ENCODE results near the gene DUSP22.
A peak's percentile ranks its signal among the peaks of the same experiment; 100 is the strongest.

Gene DUSP22

GRCh38 chr6:380234-381218 lies 88.2 kb downstream of the DUSP22 start:
- no peak for DNase-seq (ENCODE audit: low read depth in 2 of 2)

DNA sequence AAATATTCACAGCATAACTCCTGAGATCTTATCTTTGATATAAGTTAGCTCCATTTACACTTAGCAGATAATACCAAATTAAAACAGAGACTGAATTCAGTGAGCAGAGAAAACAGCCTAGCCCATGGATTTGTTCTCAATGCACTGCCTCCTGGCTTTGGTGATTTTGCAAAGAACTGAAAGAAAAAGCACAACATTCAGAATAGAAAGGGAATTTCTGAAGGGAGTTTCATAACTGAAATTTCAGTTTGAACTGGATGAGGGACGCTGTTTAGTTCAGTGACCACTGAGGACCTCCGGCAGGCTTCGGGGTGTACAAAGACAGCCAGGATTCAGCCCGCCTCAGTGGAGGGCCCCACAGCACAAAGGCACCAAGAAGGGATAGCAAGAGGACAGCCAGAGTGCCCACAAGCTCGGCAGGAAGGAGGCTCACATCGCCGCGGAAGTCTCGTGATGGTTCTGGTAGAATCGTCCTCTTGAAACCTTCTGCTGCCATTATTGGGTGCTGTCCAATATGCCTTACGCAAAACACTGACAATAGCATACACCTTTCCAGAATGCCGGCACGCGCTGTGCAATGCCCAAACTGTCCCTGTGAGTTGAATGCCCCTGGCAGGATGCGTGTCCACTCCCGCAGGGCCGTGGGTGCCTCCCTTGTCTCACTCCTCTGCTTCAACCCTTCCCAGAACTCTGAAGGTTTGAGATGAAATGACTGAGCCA lies 89.6 kb downstream of the DUSP22 start:
- no peak for DNase-seq (ENCODE audit: low read depth in 2 of 2)

DNA sequence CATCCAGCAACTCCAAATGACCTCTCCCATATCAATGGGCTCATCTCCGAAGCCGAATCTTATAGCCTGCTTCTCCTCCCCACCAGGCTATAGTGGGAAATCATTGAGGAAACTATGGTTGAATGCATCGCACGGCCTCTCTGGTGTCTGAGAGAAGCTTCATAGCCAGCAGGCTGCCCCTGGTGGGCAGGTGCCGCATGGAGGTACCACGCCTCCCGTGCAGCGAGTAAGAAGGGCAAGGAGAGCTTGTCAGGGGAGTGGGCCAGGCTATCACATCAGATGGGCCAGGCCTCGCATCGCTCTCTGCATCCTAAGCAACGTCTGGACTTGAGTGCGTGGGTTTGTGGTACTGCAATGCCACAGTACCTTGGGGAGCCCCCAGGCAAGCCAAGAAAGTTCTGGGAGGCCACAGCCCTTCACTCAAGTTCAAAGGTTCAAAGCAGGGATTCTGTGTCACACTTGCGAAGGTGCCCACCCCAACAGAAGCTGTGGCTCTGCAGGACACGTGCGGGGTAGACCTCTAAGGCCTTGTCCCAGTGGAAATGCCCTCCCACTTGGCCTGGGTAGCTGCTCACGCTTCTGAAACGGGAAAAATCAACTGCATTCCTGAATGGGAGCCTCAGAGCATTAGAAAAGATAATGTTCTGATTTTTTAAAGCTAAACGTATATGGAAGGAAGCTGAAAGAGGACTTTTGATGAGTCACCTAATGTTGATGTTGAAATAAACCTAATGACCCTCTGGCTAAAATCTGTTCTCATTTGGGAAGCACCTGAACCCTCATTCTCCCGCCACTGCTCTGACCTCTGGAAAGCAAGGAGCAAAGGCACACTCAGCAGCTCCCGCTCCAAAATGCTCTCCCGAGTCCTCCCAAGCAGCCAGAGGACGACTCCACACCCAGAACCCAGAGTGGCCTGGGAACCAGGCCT lies 90.9 kb downstream of the DUSP22 start:
- no peak for DNase-seq (ENCODE audit: low read depth in 2 of 2)

- no peak for DNase-seq (ENCODE audit: low read depth in 2 of 2)
Measured at GRCh38 chr6:383856-384255, 91.6 kb downstream of the DUSP22 start.

DNA sequence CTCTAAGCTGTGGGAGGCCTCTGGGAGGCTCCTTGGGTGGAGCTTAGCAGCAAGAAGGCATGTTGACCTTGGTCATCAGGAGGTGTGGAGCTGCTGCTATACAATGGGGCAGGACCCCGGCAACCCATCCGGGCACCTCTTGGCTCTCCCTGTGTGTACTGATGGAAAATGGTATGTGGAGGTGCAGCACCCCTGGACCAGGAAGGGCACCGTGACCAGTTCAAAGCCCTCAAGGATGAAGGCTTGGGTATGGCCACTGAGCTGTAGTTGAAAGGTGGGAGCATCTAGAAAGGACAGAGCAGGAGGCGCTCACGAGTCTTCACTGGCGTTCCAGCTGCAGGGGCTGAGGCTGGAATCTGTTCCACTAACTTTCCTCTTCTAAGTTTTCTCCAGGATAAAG lies 92.6 kb downstream of the DUSP22 start:
- DNase-seq (ENCODE audit: low read depth in 2 of 2), result no peak

DNA sequence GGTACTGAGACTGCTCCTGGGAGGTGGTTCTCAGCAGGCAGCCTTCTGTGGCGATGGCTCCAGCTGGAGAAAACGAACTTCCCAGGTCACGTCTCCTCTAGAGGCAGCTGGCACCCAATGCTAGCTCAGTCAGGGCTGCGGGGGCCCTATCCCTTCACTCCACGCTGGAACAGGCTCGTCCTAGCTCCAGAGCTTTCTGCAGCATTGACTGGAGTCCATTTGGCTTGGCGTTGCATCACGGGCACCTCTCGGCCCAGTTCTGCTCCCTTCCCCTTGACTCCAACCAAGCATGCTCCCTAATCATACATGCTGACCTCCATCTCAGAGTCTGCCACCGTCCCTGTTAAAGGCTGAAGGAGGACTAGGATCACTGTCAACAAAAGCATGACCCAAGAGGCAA lies 93.3 kb downstream of the DUSP22 start:
- DNase-seq (ENCODE audit: low read depth in 2 of 2), result no peak

- no peak for DNase-seq (ENCODE audit: low read depth in 2 of 2)
Measured at GRCh38 chr6:386688-387266, 94.5 kb downstream of the DUSP22 start.

DNA sequence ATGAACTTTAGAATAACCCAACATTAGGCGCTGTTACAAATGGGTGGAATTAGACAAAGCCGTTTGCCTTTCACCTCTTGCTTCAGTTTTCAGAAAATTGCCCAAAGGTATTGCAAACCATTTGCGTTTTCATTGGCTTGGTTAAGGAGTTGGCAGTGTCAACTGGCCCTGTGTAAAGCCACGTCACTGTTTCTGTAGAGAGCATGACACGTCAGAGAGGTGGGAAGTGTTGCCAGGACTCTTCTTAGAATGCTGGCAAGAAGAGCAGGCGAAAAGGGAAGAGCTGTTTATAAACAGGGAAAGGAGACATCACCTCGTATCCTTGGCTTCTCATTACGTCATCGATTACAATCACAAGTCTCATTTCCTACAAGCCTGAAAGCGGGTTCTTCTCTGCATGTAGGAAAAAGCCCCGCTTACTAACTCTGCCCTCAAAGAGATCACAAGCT lies 95.0 kb downstream of the DUSP22 start:
- no peak for DNase-seq (ENCODE audit: low read depth in 2 of 2)

DNA sequence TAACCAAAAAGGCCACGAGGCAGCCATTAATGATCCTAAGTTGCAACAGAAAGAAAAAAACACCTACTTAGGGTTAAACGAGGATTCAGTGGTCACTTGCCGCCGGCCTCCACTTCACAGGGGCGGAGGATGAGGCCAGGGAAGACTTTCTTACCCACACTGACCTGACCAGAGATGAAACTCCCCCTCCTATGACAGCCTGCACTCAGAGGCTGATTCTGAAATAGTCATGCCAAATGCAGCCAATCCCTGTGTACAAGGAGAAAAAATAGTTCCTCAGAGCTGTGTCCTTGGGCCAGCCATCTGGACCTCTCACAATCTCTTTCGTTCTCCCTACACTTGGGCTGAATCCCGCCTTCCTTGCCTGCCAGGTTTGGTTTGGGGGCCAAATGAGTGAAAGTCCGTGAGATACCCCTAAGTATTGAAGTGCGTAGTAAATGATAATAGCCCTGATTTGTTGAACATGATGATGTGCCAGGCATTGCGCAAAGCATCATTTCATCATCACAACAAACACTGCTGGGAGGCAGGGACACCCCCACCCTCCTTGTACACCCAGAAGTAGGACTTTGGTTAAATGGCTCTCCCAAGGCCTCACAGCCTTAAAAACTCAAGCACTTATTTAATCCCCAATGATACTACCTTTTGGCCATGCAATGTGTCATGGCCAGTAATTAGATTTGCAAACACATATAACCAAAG lies 96.1 kb downstream of the DUSP22 start:
- DNase-seq (ENCODE audit: low read depth in 2 of 2), result no peak

DNA sequence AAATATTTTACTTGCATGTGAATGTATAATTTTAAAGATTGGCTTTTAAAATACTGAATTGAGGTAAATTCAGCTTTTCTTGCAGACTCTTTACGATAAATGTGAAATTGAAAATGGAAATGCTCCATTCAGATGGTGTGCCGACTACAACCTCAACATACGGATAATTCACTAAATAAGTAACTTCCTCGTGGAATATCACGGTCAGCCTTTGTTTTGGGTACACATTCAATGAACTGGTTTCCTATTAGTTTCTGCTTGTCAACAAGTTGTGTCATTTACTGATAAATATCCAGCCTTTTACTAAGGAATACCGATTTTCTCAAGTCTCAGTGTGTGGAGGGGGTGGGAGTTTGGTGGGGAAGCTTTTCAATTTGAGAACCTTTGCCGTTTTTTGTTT lies 96.9 kb downstream of the DUSP22 start:
- no peak for DNase-seq (ENCODE audit: low read depth in 2 of 2)

DNA sequence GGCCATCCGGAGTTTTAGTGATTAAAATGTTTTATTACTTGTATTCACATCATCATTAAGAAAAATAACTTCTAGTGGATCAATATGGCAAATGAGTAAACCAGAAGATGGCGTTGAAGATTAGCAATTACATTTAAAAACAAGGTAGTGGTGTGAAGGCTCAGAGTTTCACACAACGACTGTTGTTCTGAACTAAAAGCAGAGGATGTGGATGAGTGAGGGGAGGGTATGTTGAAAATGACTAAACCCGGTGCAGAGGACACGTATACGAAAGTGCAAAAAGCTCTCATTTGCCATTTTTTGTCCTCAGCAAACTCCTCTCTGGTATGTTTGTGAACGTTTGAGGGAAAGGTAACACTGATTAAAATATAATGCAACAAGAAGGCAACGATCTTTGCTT lies 97.3 kb downstream of the DUSP22 start:
- DNase-seq (ENCODE audit: low read depth in 2 of 2), result no peak

DNA sequence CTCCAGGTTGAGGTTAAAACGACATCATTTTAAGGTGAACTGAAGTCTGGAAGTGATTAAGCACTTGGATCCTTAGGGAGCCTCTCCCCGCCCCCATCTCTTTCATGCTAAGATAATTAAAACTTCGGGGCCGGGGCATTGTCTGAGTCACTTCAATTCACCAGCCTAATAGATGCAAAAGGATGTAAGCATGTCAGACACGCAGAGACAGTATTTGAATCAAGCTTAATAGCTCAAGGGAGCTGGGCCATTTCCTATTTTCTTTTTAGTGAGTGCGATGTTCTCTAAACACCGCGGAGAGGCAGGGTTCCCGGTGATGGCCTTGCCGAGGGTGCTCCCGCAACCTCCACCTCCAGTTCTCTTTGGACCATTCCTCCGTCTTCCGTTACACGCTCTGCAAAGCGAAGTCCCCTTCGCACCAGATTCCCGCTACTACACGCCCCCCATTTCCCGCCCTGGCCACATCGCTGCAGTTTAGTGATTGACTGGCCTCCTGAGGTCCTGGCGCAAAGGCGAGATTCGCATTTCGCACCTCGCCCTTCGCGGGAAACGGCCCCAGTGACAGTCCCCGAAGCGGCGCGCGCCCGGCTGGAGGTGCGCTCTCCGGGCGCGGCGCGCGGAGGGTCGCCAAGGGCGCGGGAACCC lies 98.7 kb downstream of the DUSP22 start:
- DNase-seq (ENCODE audit: low read depth in 2 of 2), result peak in 1 of 2 donors; percentile 43

- peak; percentile 67 to 73 for DNase-seq (ENCODE audit: low read depth in 2 of 2)
Measured at GRCh38 chr6:391559-392440, 99.5 kb downstream of the DUSP22 start, which contains the start of gene IRF4. TSS of gene IRF4 (plus strand) at chr6:391752. CDS start at chr6:393153, 1,401 bp downstream.

DNA sequence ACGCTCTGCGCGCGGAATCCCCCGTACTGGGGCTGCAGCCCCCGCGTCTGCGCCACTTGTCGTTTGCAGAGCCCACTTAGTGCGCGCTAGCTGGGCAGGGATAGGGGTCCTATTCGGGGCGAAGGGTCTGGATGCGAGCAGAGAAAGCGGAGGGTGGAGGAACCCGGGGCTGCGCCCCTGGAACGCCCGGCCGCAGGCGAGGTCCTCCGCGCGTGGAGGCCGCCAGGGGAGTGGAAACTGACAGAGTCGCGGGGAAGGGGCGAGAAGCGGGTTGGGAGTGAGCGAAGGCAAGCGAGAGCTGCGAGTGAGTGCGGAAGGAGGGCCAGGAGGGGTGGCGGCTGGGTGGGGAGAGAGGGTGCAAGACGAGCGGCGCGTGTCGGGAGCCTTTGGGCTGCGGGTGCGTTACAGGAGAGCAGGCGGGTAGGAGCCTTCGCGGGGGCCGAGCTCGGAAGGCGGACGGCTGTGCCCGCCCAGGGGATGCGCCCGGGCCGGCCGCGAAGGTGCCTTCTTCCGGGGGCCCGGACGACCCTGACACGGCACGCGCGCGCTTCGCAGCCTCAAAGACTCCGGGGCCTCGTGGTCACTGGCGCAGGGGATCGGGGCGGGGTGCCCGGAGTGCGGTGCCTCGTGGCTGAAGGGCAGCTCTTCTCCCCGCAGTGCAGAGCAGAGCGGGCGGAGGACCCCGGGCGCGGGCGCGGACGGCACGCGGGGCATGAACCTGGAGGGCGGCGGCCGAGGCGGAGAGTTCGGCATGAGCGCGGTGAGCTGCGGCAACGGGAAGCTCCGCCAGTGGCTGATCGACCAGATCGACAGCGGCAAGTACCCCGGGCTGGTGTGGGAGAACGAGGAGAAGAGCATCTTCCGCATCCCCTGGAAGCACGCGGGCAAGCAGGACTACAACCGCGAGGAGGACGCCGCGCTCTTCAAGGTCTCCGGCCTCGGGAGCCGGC lies 100.4 kb downstream of the DUSP22 start:
- DNase-seq (ENCODE audit: low read depth in 2 of 2), result no peak

DNA sequence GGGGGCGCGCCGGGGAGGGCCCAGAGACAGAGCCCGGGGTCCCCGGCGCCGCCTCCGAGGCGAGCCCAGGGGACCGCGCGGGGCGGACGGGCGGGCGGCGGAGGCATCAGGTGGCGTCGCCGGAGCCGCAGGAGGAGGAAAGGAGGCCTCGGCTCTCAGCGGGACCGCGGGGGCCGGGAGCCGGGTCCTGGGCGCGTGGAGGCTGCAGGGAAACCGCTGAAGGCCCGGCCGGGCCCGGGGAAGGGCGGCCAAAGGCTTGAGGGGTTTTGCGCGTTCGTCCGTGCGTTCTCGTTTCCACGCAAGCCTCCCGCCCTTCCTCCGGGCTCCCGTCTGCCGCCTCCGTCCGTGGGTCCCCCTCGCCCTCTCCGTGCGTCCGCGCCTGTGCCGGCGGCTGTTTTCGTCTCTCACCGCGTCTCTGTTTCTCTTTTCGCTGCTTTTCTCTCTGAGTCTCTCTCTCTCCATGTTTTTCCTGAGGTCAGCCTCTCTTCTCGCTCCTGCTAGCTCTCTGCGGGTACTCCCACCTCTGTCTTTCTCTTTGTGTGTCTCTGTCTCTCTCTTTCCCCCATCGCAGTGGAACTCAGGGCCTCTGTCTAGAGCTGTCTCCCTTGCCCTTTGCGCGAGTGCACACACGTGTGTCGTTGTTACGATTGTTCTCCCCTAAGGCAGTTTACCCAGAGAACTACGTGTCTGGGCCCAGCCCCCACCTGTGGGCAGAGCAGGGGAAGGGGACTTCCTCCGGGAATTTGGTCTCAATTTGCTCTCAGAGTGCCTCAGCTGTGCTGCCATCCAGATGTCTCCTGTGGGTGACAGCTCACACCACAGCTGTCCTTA lies 101.3 kb downstream of the DUSP22 start:
- DNase-seq (ENCODE audit: low read depth in 2 of 2), result peak in 1 of 2 donors; percentile 30

DNA sequence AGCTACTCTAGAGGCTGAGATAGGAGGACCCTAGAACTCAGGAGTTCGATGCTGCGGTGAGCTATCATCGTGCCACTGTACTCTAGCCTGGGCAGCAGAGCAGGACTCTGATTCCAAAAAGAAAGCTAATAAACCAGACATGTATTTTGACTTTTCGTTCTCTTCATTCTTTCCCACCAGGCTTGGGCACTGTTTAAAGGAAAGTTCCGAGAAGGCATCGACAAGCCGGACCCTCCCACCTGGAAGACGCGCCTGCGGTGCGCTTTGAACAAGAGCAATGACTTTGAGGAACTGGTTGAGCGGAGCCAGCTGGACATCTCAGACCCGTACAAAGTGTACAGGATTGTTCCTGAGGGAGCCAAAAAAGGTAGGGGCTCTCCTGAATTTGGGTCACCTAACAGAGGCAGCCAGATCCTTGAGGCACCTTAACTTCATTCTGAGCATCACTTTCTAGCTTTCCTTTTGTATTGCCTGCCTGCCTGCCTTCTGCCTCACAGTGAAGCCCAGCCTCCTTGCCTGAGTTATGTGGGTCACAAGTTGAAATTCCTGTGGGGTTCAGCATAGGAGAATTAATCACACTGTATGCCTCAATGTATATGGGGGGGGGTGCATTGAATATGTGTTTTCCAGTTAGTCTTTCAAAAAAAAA lies 102.5 kb downstream of the DUSP22 start:
- DNase-seq (ENCODE audit: low read depth in 2 of 2), result no peak

Data from stimulated activated CD4-positive, alpha-beta T cell treated with anti-CD3 and anti-CD28 coated beads, Interleukin-4, amount 100 ng/mL, for 48 hours (primary cell).